SKM-1 treated with dmso at 0.1 percent for 144 hours (cell line): ENCODE results near the gene ROPN1B.

Source experiments
- DNase-seq: peaks from one replicate; lab custom pipeline; 2025; ENCODE audit not compliant: unreplicated experiment; lab: John Stamatoyannopoulos, UW

ROPN1B gene

DNA sequence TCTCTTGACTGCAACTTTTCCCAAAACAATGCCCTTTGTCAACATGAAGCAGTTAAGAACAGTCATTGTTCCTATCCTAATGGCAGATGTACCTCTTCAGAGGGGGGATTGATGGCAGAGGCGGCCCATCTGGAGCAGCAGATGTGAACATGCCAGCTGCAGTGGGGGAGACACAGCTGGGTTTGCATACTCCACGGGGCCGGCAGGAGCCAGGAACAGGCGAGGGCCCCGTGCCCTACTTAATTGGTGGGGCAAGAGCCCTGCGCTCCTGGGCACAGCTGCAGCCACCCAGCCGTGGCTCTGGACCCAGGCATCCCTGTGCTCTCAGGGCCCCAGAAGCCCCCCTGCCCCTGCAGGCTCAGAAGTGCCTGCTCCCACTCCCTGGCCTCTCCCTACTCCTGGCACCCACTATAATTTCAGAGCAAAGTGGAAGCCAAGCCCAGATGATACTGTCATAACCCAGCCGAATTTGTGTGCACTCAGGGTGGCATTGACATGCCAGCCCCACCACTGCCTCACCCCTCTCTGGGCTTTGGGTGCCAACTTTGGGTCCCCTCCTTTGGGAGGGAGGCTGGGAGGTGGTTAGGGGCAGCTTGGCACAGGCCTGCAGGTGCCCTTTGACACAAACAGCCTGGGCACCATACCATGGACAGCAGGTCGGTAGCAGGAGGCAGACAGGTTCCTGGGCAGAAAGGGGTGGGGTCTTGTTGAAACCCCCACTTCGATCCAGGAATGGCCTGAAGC lies 34.6 kb downstream of the ROPN1B start:
- DNase-seq: no peak

DNA sequence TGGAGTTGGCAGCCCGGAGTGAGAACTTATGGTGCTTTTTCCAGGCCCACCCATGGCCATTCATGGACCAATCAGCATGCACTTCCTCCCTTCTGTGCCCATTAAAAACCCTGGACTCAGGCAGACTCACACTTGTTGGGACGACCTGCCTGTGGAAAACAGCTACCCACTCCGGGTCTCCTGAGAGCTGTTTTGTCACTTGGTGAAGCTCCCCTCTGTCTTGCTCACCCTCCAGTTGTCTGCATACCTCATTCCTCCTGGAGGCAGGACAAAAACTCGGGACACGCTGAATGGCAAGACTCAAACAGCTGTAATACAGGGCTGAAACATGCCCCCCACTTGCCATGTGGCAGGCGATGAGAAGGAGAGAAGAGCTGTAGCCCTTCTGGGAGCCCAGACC lies 35.2 kb downstream of the ROPN1B start:
- no peak for DNase-seq

DNA sequence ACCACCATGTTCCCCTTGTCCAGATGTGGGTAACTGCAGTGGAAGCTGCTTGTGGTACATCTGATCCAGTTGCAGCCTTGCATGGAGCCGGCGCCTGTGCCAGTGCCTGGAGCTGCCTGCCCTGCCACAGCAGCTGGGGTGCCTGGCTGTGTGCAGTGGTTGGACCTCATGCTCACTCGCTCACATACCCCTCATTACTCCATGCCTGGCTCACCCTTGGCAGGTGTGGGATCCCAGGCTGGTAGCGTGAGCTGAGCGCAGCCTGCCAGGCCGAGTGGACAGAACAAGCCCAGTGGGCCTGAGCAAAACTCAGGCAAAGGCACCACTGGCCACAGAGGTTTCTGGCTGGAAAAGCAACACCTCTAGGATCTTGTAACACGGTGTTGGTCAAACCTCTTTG lies 35.7 kb downstream of the ROPN1B start:
- DNase-seq: no peak

DNA sequence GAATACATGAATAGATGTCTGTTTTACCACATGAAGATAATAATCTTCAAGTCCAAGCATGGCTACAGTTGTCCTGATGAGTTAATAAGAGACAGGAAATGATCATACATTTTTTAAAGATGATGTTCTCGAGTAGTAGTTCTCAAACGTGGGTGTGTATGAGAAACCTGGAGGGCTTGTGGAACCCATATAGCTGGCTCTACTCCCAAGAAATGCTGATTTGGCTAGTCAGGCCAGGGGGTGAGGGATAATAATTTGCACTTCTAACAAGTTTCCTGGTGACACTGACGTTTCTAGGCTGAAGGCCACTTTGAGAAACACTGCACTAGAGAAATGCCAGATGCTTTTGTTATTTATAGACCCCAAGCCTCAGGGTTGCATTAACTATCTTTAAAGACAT lies 37.0 kb downstream of the ROPN1B start:
- no peak for DNase-seq

DNA sequence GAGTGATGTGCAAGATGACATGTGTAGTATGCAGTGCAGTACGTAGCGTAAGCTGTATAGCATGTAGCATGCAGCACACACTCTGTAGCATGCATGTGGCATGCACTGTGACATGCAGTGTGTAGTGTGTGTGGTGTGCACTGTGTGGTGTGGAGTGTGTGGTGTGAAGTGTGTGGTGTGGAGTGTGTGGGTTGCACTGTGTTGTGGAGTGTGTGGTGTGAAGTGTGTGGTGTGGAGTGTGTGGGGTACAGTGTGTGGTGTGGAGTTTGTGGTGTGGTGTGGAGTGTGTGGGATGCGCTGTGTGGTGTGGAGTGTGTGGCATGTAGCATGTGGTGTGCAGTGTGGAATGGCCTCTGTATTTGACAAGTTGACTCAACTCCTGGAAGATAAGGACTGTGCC lies 39.2 kb downstream of the ROPN1B start:
- no peak for DNase-seq

DNA sequence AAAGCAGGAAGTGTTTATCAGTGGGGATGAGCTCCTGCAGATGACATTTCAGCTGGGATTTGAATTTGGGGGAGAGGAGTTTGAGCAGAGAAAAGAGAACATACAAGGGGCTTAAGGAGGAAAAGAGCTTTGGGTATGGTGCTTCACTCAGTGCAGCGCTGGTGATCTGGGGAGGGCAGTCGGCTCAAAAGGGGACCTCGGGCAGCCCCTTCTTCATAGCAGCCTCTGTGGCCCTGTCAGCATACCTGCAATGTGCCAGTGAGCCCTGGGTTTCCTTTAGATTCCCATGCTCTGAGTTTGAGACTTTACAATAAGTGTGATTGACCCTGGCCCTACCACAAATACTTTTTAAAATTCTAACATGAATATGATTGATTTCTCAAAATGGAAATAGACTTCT lies 40.2 kb downstream of the ROPN1B start:
- DNase-seq: no peak

DNA sequence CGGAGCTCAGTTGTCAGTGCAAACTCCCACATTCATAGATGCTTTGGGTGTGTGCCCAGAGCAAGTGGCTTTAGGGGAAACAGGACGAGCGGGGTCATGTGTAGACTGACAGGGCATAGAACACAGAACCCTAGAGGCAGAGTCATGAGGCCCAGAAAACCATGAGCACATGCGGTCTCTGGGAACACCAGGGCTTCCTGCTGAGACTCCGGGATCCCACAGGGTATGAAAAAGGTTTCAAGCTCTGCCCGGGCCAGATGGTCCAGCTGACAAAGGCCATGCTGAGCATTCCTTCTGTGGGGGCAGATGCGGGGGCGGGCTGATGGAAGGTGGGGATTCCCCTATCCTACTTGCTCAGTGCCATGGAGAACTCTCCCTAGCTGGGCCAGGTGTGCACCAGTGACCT lies 44.8 kb downstream of the ROPN1B start:
- no peak for DNase-seq

DNA sequence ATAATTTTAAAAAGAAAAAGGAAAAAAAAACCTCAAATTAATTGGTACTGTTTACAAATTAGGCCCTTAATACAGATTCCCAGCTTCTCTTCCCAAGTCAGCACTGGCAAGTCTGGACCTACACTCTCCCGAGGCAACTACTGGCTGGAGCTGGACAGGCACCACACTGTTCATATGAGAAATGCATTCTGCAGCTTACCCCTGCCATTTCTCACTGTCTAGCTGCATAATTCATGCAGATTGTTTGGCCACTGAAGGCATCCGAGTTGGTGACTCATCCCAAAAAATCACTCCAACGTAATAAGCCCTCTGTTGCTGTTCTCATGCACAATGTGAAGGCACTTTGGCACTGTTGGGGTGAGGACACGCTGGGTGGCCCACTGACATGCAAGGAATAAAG lies 45.3 kb downstream of the ROPN1B start:
- DNase-seq: no peak

DNA sequence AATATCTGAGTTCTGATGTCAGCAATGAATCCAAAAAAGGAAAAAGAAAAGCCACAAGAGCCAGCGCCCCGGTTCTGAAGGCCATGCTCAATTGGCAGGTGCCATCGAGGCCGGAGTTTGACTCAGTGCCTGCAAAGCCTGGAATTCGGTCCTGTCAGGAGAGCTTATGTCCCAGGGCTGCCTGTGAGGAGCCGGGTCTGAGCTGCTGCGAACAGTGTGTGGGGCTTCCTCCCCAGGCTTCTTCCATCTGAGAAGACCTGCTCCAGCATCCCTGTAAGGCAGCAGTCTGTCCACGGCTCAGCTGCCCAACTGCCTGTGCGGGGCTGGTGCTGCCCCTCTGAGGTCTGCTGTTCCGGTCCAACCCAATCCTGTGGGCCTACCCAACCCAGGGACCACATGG lies 46.1 kb downstream of the ROPN1B start:
- no peak for DNase-seq

DNA sequence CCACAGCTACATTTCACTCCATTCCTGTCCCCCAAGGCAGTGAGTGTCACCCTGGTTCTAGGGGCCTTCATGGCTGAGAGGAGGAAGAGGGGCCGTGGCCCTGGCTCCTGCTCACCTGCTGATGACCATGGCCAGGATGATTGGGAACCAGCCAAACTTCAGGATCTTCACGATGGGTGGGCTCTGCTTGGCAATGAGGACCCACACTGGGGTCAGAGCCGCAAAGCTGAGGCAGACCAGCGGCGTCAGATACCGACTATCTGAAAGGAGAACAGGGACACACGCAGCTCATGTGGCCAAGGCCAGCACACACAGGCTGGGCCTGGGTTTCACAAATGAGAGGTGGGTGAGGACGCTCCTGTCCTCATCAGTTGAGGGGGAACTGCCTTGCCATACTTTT lies 47.6 kb downstream of the ROPN1B start:
- no peak for DNase-seq

DNA sequence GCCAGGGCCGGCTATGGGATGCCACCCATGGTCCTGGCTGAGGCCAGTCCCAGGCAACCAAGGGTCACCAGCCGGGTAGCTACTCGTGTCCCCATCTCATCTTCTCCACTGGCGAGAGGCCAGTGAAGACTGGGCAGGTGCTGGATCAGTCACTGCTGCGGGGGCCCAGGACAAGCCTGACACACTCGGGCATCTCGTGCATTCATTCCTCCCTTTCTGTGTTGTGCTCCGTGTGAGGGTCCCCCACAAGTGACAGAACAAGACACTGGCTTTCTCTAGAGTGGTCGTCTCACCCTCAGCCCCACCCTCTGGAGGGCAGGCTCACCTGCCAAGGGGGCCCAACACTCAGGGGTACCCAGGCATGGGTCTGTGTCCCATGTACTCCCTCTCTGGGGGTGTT lies 48.4 kb downstream of the ROPN1B start:
- no peak for DNase-seq

DNA sequence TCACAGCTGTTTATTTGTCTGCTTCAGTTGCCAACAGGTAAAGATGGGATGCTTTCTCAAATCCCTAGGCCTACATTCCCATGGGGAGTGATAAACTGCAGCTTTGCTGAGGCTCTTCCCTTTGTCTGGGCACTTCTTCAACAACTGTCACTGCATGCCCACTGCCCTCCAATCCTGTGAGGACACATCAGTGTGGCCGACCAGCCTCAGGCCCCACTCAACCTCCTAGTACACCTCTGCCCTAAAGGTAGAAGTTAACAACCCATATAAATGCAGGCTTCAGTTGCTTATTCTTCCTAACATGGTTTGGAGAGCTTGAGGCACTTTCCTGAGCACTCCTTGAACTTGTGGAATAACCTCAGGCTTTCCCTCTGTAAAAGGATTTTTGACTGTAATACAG lies 49.6 kb downstream of the ROPN1B start:
- DNase-seq: no peak

DNA sequence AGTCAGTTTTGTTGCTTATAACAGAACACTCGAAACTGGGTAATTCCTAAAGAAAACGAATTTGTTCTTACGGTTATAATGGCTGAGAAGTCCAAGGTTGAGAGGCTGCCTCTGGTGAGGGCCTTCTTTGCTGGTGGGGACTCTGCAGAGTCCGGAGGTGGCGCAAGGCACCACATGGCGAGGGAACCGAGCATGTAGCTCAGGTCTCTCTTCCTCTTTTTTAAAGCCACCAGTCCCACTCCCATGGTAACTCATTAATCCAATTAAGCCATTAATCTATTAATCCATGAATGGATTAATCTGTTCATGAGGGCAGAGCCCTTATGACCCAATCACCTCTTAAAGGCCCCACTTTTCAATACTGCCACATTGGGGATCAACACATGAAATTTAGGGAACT lies 50.0 kb downstream of the ROPN1B start:
- DNase-seq: no peak

DNA sequence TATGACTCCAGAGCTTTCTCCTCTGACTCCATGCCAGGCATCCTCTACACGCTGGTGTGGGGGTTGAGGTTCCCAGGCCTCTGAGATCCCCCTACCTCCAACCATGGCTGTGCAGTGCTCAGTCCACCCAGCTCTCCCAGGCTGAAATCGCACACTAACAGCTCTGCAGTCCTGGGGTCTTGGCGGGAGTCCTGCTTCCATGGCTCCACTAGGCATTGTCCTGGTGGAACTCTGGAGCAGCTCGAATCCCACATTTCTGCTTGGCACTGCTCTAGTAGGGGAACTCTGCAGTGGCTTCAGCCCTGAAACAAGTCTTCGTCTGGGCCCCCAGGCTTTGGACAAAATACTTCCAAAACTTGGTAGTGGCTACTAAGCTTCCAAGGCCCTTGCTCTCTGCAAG lies 50.7 kb downstream of the ROPN1B start:
- no peak for DNase-seq

DNA sequence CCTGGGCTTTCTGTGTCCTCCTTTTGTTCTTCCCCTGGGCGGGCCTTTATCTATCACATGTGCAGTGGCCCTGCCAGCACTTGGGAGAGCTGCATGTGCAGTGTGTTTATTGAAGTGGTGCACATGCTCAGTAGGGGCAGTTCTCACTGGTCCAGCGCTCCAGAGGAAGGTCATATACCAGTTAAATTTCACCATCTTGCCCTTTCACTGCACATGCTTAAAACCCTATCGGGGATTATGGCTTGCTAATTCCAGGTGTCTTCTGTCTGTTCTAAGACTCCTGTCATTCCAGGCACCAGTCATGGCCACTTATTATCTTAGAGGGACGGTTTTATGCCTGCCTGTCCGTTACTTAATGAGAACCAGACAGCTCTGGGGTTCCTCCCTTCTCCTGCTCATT lies 52.2 kb downstream of the ROPN1B start:
- no peak for DNase-seq

DNA sequence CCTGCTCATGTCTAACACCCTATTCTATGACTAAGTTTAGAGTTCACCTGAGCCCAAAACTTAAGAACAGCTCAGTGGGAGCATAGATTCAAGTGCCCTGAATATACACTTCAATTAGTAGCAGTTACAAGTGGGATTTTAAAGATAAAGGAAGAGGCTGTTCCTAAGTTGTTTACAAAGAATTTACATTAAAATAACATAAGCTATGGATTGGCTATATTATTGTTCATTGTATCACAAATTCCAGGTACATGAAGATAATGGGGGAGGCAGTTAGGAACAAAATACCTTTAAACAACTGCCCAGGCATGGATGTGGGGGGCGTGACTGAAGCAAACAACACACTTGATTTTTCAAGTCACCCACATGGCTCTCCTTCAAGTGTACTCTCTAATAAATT lies 52.7 kb downstream of the ROPN1B start:
- no peak for DNase-seq

DNA sequence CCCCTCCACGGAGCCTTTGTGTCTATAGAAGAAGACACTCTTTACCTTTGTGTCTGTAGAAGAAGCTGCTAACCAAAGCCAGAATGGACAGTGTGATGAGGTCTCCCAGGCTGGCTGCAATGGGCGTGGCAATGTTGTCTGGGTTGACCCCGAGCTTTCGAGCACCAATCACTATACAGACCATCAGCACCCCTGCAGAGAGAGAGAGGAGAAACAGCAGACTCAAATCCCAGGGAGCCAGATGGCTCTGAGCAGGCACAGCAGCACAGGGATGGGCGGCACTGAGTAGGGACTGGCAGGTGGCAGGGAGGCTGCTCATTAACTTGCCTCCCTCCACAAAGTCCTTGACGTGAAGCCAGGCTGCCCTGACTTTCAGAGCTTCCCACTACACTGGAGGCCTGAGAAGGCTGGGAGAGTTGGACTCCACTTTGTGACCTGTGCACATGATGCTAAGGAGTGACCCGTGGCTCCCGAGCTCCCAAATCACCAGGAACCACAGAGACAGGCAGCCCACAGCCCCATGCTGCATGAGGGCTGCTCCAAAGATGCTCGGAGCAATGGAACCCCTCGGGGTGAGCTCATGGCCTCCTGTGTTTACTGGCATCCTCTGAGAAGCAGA lies 53.9 kb downstream of the ROPN1B start:
- no peak for DNase-seq

DNA sequence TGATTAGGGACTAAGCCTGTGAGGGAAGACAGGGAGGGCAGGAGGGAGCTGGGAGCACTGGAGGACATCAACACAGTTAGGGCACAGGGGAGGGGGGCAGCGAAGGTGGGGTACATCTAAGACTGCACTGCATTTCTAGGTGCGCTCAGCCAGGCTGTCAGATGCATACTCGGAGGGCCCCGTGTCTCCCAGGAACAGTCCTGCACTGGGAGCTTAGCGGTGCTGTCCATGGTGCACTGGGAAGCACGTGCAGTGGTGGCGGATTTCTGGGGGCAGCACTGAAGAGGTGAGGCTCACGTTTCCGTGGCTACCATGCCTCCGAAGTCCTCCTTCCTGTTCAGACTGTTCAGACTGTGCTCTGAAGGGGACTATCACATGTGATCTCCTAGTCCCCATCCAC lies 54.4 kb downstream of the ROPN1B start:
- no peak for DNase-seq

DNA sequence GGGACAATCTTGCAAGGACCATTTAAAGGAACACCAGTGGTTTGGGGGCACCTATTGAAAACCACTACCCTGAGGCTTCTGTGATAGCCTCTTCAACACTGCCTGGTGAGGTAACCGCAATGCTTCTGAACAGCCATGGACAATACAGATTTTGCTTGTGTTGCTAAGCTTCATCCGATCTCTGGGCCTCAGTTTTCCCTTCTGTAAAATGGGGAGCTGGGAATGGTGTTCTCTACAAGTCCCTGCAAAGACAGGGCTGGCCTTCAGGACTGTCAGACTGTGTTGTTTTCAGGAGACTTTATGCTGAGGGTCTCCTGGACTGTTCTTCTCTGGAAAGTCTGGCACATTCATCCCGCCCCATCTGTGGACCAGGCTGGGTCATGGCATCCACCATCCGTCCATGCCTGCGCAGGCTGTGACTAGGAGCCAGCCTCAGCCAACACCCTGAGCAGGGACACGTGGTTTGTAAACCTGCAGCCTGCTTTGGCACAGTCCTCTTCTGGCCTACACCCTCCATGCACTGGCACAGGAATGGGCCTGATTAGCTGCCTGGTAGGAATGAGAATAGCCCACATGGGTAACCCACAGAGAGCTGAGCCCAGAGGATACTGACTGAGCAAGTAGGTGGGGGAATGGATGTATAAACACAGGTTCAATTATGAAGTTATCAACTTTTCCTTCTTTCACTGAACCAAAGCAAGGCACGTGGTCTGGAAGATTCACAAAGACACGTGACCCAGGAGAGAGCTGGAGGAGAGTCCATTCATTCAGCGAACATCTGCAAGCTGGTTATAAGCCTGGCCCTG lies 55.3 kb downstream of the ROPN1B start:
- DNase-seq: no peak

DNA sequence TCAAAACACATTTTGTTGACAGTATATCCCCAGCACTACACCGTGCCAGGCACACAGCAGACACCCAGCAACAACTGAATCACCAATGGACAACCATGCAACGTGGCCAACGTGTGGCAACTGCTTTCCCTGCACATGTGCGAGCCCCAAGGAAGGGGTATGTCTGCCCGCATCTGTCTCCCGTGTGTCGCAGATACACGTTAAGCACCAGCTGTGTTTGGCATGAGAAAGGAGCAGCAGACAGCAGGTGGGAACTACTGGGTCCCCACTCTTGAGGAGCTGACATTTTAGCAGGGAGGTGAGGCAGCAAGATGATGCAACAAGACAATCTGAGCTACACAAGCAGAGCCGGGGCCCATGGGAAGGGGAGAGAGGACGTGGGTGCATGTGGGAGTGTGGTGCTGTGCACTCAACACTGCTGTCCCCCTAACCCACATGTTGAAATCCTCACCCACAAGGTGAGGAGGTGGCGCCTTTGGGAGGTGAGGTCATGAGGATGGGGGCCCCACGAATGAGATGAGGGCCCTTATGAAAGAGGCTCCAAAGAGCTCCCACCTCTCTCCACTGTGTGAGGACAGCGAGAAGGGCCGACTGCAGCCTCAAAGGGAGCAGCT lies 56.2 kb downstream of the ROPN1B start:
- DNase-seq: no peak

DNA sequence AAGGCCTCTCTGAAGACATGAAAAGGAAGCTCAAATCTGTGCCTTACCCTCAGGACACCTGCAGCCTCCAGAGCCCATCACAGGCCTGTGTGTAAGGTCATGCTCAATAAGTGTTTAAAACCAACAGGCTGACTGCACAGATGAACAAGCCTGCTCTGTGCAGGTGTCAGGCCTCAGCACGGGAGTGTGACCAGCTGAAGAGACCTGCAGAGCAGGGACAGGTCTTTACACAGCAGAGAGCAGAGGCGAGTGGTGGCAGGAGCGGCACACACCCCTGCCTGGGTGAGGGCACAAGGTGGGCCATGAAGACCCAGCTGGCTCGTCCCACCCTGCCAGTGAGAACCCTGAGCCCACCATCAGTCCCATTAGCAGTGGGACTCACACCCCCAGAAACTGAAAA lies 56.9 kb downstream of the ROPN1B start:
- no peak for DNase-seq

DNA sequence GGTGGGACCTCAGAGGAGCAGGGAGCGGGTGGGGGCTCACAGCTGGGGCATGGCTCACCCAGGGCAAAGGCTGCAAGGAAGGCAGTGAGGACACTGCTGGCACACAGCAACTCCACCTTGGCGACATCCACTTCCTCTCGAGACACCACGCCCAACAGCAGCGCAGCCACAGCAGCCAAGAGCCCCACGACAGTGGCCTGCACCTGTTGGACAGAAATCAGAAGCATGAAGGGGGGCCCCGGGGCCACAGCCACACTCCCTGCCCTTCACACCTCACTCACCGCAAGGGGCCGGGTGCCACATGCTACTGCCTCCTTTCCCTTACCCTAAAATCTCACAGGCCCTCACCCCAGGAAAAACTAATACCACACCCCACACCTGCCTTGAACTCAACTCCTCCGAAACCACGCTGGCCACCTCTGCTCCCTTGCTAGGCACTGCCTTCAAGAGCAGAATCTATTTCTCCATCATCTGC lies 57.3 kb downstream of the ROPN1B start:
- DNase-seq: no peak
